Keratinocyte (primary cell): Measurements from ENCODE around the gene DPYD. TPM values are rescaled to one million over a fixed set of nuclear protein-coding genes. Genes with fewer than 3 reads are reported as not detected.

Experiments
- DNase-seq: peaks from one replicate; pipeline ENCODE4 v3.0.0-alpha.2; 2011; ENCODE audit warnings: low read depth, missing footprints, low spot score
- FAIRE-seq: peaks from 2 replicates; lab custom pipeline; 2011; peaks lifted over from hg19 to GRCh38; lab: Jason Lieb, UNC
- H2AFZ ChIP-seq: 2 replicates; pipeline ENCODE4 v1.6.0; 2012; ENCODE audit warnings: low read length, control low read depth, inconsistent platforms; ENCODE audit not compliant: control insufficient read depth
- H3K27ac ChIP-seq: 2 replicates; pipeline ENCODE4 v1.5.1; 2011; ENCODE audit warnings: low read length; ENCODE audit not compliant: control insufficient read depth, insufficient read depth
- H3K27me3 ChIP-seq: 3 replicates; pipeline ENCODE4 v1.6.0; 2011; ENCODE audit warnings: low read length; ENCODE audit not compliant: control insufficient read depth, insufficient read depth; ENCODE audit errors: extremely low read depth
- H3K36me3 ChIP-seq, 2 experiments: 2 replicates in 1 of 2; 3 replicates in 1 of 2; pipeline ENCODE4 v1.5.1; 2011; ENCODE audit warnings: low read length in 2 of 2, mild to moderate bottlenecking in 1 of 2; ENCODE audit not compliant: control insufficient read depth in 2 of 2, insufficient read depth in 2 of 2; ENCODE audit errors: extremely low read depth in 1 of 2
- H3K4me1 ChIP-seq: 3 replicates; pipeline ENCODE4 v1.5.1; 2011; ENCODE audit warnings: low read length; ENCODE audit not compliant: control insufficient read depth, insufficient read depth; ENCODE audit errors: extremely low read depth
- H3K4me2 ChIP-seq: 3 replicates; pipeline ENCODE4 v1.6.0; 2011; ENCODE audit warnings: low read depth, low read length; ENCODE audit not compliant: control insufficient read depth, insufficient read depth; ENCODE audit errors: extremely low read depth
- H3K4me3 ChIP-seq, 3 experiments: fragments of 200-600 bp in 1 of 3; sonication (generic) in 1 of 3; 2 replicates in 2 of 3; 3 replicates in 1 of 3; pipeline ENCODE4 v1.5.1; 2011 to 2016; ENCODE audit warnings: low read length in 3 of 3, mild to moderate bottlenecking in 3 of 3, control low read depth in 2 of 3, inconsistent platforms in 1 of 3, low read depth in 1 of 3, mixed read lengths in 1 of 3, mixed run types in 1 of 3, moderate library complexity in 1 of 3; ENCODE audit not compliant: control insufficient read depth in 2 of 3, insufficient read depth in 2 of 3; ENCODE audit errors: extremely low read depth in 1 of 3
- H3K79me2 ChIP-seq: 2 replicates; pipeline ENCODE4 v1.6.0; 2012; ENCODE audit warnings: low read length; ENCODE audit not compliant: control insufficient read depth, insufficient read depth
- H3K9ac ChIP-seq: 3 replicates; pipeline ENCODE4 v1.6.0; 2011; ENCODE audit warnings: low read length; ENCODE audit not compliant: control insufficient read depth, insufficient read depth; ENCODE audit errors: extremely low read depth
- H3K9me1 ChIP-seq: 3 replicates; pipeline ENCODE4 v1.6.0; 2011; ENCODE audit warnings: low read length; ENCODE audit not compliant: control insufficient read depth, insufficient read depth; ENCODE audit errors: extremely low read depth
- H3K9me3 ChIP-seq: 2 replicates; pipeline ENCODE4 v1.5.1; 2012; ENCODE audit warnings: low read depth, low read length; ENCODE audit not compliant: control insufficient read depth
- H4K20me1 ChIP-seq: 3 replicates; pipeline ENCODE4 v1.6.0; 2011; ENCODE audit warnings: low read length; ENCODE audit not compliant: control insufficient read depth, insufficient read depth; ENCODE audit errors: extremely low read depth
- EZH2 ChIP-seq: IDR thresholded peaks from one replicate; pipeline ENCODE4 v1.6.1; 2012; ENCODE audit warnings: inconsistent platforms, mild to moderate bottlenecking, low read length, moderate library complexity
- dilution Hi-C: fragments of 300-500 bp; cut with MboI; formaldehyde crosslinking; loops from one replicate; pipeline ENCODE4 v1.7.0; 2020; ENCODE audit warnings: low sequenced_read_pairs; ENCODE audit not compliant: extremely low pct_ligation_motif_present
- polyA plus RNA-seq, 5 experiments: library from polyadenylated mRNA; depleted of rRNA in 3 of 5; stranded (reverse) in 3 of 5; stranded (forward) in 1 of 5; unstranded in 1 of 5; fragments of >200 nt; gene quantifications; 1 replicate in 1 of 5; 2 replicates in 3 of 5; 3 replicates in 1 of 5; pipeline versions ENCODE4 v1.2.1 to v1.2.3, GENCODE V29; 2011 to 2012; ENCODE audit warnings: missing spikeins in 2 of 5, low read depth in 1 of 5, low replicate concordance in 1 of 5
- TF ChIP-seq, protein P1 (sequence below), 3 experiments: IDR thresholded peaks in 1 of 3; conservative IDR thresholded peaks in 1 of 3; optimal IDR thresholded peaks in 1 of 3; 2 replicates in 2 of 3; 3 replicates in 1 of 3; pipeline versions ENCODE3 to v1.5.1; 2011; ENCODE audit warnings: low read length in 3 of 3, mild to moderate bottlenecking in 3 of 3, moderate library complexity in 2 of 3, control low read depth in 1 of 3, inconsistent platforms in 1 of 3; ENCODE audit not compliant: insufficient read depth in 2 of 3; ENCODE audit errors: extremely low read depth in 1 of 3

DPYD gene
- polyA plus RNA-seq, 1 donor (not counting 4 experiments of a cell fraction or from before 2014, with no cell fraction given): 1.9 TPM

DNA sequence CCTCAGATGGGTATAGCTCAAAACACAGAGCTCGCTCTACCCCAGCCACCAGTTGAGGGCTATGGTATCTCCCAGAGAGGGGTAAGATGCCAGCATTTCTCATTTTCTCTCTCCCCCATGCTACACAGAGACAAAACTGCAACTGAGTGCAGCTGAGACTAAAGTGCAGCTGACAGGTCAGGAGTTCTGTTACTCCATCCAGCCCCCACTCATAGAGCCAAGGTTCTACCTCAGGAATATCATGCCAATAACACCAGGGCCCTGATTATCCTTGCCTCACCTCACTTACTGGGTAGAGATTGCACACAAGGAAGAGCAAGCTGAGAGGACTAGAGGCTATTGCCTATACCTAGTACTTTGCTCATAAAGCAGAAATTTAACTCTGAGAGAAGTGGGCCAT lies 34.6 kb downstream of the DPYD start:
- no peaks in the 10 kb centered on the region for H3K79me2 ChIP-seq
- no peaks in the 10 kb centered on the region for H3K27me3 ChIP-seq
- TF ChIP-seq, protein P1, sequence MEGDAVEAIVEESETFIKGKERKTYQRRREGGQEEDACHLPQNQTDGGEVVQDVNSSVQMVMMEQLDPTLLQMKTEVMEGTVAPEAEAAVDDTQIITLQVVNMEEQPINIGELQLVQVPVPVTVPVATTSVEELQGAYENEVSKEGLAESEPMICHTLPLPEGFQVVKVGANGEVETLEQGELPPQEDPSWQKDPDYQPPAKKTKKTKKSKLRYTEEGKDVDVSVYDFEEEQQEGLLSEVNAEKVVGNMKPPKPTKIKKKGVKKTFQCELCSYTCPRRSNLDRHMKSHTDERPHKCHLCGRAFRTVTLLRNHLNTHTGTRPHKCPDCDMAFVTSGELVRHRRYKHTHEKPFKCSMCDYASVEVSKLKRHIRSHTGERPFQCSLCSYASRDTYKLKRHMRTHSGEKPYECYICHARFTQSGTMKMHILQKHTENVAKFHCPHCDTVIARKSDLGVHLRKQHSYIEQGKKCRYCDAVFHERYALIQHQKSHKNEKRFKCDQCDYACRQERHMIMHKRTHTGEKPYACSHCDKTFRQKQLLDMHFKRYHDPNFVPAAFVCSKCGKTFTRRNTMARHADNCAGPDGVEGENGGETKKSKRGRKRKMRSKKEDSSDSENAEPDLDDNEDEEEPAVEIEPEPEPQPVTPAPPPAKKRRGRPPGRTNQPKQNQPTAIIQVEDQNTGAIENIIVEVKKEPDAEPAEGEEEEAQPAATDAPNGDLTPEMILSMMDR (optimal IDR thresholded peaks at IDR 0.05 in 1 of 3, IDR thresholded peaks at IDR 0.05 in 1 of 3, conservative IDR thresholded peaks at IDR 0.05 in 1 of 3; ENCODE audit: extremely low read depth in 1 of 3, insufficient read depth in 2 of 3, low read length in 3 of 3): no peak
- TF ChIP-seq EZH2: no peak
- no peak overlapping the region for H2AFZ ChIP-seq
- H3K4me2 ChIP-seq: no peak overlapping the region
- H3K9ac ChIP-seq: no peak overlapping the region
- no peaks in the 10 kb centered on the region for H3K36me3 ChIP-seq
- dilution Hi-C loops: no loop called here
- H3K4me1 ChIP-seq: no peaks in the 10 kb centered on the region
- H3K4me3 ChIP-seq: no peak overlapping the region
- FAIRE-seq (no peak), DNase-seq (no peak)
- no peaks in the 10 kb centered on the region for H4K20me1 ChIP-seq
- H3K27ac ChIP-seq: no peak overlapping the region
- H3K9me3 ChIP-seq: no peaks in the 10 kb centered on the region
- H3K9me1 ChIP-seq: no peaks in the 10 kb centered on the region

DNA sequence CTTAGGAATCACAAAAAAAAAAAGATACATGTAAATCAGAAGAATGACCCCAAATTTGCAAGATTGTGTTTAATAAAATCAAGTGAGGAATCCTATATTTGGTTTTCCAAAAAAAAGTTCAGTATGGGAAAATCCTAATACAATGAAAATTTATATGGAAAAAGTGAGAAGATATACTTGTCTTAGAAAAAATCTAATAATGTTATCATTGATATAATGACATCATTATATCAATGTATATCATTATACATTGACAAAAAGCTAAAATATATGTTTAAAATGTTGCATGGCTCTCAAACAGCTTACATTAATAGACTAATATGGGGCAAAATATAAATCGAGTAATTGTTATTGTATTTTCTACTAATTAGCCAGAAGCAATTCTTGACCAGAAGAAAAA lies 37.0 kb downstream of the DPYD start:
- H3K27me3 ChIP-seq: no peaks in the 10 kb centered on the region
- H3K4me3 ChIP-seq: no peak overlapping the region
- dilution Hi-C loops: no loop called here
- FAIRE-seq (no peak), DNase-seq (no peak)
- TF ChIP-seq, protein P1 (optimal IDR thresholded peaks at IDR 0.05 in 1 of 3, IDR thresholded peaks at IDR 0.05 in 1 of 3, conservative IDR thresholded peaks at IDR 0.05 in 1 of 3; ENCODE audit: extremely low read depth in 1 of 3, insufficient read depth in 2 of 3, low read length in 3 of 3): no peak
- no peak for TF ChIP-seq EZH2
- H3K79me2 ChIP-seq: no peaks in the 10 kb centered on the region
- no peaks in the 10 kb centered on the region for H3K9me3 ChIP-seq
- no peak overlapping the region for H3K27ac ChIP-seq
- no peak overlapping the region for H3K4me2 ChIP-seq
- no peaks in the 10 kb centered on the region for H3K36me3 ChIP-seq
- no peak overlapping the region for H3K9ac ChIP-seq
- H3K9me1 ChIP-seq: no peaks in the 10 kb centered on the region
- H3K4me1 ChIP-seq: no peaks in the 10 kb centered on the region
- H4K20me1 ChIP-seq: no peaks in the 10 kb centered on the region
- no peak overlapping the region for H2AFZ ChIP-seq
